Endothelial cell of umbilical vein (primary cell): ENCODE data around the gene ALDH1A3. TPM values are rescaled to one million over a fixed set of nuclear protein-coding genes. Genes with fewer than 3 reads are reported as not detected.

Experiments
- BruUV-seq: library from RNA; stranded (reverse); fragments of 400-500 nt; replicated peaks from 2 replicates; lab custom pipeline; 2021; lab: Mats Ljungman, UMichigan
- CTCF ChIA-PET: fragments of 300-600, 350-600 bp; sonication (Branson Sonifier 250); formaldehyde crosslinking; loops from one replicate; lab custom pipeline; 2021; ENCODE audit warnings: antibody characterized with exemption, inconsistent platforms; lab: Charles Lee
- POLR2A ChIA-PET: fragments of 300-600, 350-600 bp; sonication (Branson Sonifier 250); formaldehyde crosslinking; loops from one replicate; lab custom pipeline; 2021; ENCODE audit warnings: antibody characterized with exemption, inconsistent platforms; lab: Charles Lee
- DNase-seq: peaks from one replicate; pipeline ENCODE4 v3.0.0-alpha.2; 2011; ENCODE audit warnings: low read depth, low spot score
- FAIRE-seq: peaks from 2 replicates; lab custom pipeline; 2011; peaks lifted over from hg19 to GRCh38; lab: Jason Lieb, UNC
- H2AFZ ChIP-seq: 2 replicates; pipeline ENCODE4 v1.6.0; 2012; ENCODE audit warnings: low read depth, low read length, control low read depth, inconsistent platforms
- H3K27ac ChIP-seq: 2 replicates; pipeline ENCODE4 v1.5.1; 2011; ENCODE audit warnings: low read depth, mild to moderate bottlenecking, control low read depth, low read length, moderate library complexity; ENCODE audit not compliant: insufficient read depth
- H3K27me3 ChIP-seq, 2 experiments: 2 replicates each; pipeline versions ENCODE4 v1.6.0 to v1.6.1; 2011; ENCODE audit warnings: low read length in 2 of 2, mixed read lengths in 1 of 2; ENCODE audit not compliant: control insufficient read depth in 2 of 2, insufficient read depth in 2 of 2
- H3K36me3 ChIP-seq, 2 experiments: 2 replicates in 1 of 2; 3 replicates in 1 of 2; pipeline ENCODE4 v1.5.1; 2011; ENCODE audit warnings: low read length in 2 of 2, mild to moderate bottlenecking in 1 of 2, moderate library complexity in 1 of 2; ENCODE audit not compliant: control insufficient read depth in 2 of 2, insufficient read depth in 2 of 2; ENCODE audit errors: extremely low read depth in 1 of 2
- H3K4me1 ChIP-seq: 3 replicates; pipeline ENCODE4 v1.5.1; 2011; ENCODE audit warnings: mild to moderate bottlenecking, low read length; ENCODE audit not compliant: control insufficient read depth, insufficient read depth; ENCODE audit errors: extremely low read depth
- H3K4me2 ChIP-seq: 2 replicates; pipeline ENCODE4 v1.6.1; 2011; ENCODE audit warnings: low read length, control low read depth, mixed read lengths; ENCODE audit not compliant: insufficient read depth
- H3K4me3 ChIP-seq, 3 experiments: fragments of 200-600 bp in 1 of 3; sonication (generic), shearing (Covaris generic) in 1 of 3; replicated peaks in 1 of 3; 2 replicates each; pipeline ENCODE4 v1.5.1; 2011 to 2016; ENCODE audit warnings: control low read depth in 3 of 3, low read length in 3 of 3, mild to moderate bottlenecking in 2 of 3, inconsistent platforms in 1 of 3, low read depth in 1 of 3, moderate library complexity in 1 of 3; ENCODE audit not compliant: insufficient read depth in 1 of 3
- H3K79me2 ChIP-seq: 2 replicates; pipeline ENCODE4 v1.6.0; 2012; ENCODE audit warnings: low read length, inconsistent platforms; ENCODE audit not compliant: control insufficient read depth, insufficient read depth
- H3K9ac ChIP-seq: replicated peaks from 2 replicates; pipeline ENCODE3; 2011; ENCODE audit warnings: low read length, control low read depth; ENCODE audit not compliant: insufficient read depth; ENCODE audit errors: extremely low read depth
- H3K9me1 ChIP-seq: replicated peaks from 3 replicates; pipeline ENCODE4 v1.6.0; 2011; ENCODE audit warnings: mild to moderate bottlenecking, low read length; ENCODE audit not compliant: control insufficient read depth, insufficient read depth; ENCODE audit errors: extremely low read depth
- H3K9me3 ChIP-seq: replicated peaks from 2 replicates; pipeline ENCODE4 v1.5.1; 2012; ENCODE audit warnings: low read length, inconsistent platforms; ENCODE audit not compliant: control insufficient read depth, insufficient read depth
- H4K20me1 ChIP-seq: replicated peaks from 2 replicates; pipeline ENCODE3; 2011; ENCODE audit warnings: mild to moderate bottlenecking, low read length; ENCODE audit not compliant: control insufficient read depth, insufficient read depth; ENCODE audit errors: extremely low read depth
- EZH2 ChIP-seq: IDR thresholded peaks from 2 replicates; pipeline ENCODE4 v1.6.1; 2012; ENCODE audit warnings: borderline replicate concordance, low read depth, mild to moderate bottlenecking, moderate library complexity, low read length, inconsistent platforms; ENCODE audit not compliant: severe bottlenecking
- FOS ChIP-seq: IDR thresholded peaks from 2 replicates; pipeline ENCODE4 v1.6.1; 2011; ENCODE audit warnings: mild to moderate bottlenecking, low read length, moderate library complexity, borderline replicate concordance; ENCODE audit not compliant: insufficient read depth
- GATA2 ChIP-seq: IDR thresholded peaks from 2 replicates; pipeline ENCODE4 v1.7.0; 2011; ENCODE audit warnings: low read depth, mild to moderate bottlenecking, moderate library complexity, mixed read lengths, low read length; ENCODE audit not compliant: insufficient read length, insufficient read depth
- JUN ChIP-seq: IDR thresholded peaks from 2 replicates; pipeline ENCODE4 v1.6.1; 2011; ENCODE audit warnings: borderline replicate concordance, low read depth; ENCODE audit not compliant: insufficient read length, insufficient read depth
- MYC ChIP-seq: IDR thresholded peaks from one replicate; pipeline ENCODE4 v1.6.1; 2011; ENCODE audit warnings: mild to moderate bottlenecking, low read depth, low read length
- POLR2A ChIP-seq: IDR thresholded peaks from 2 replicates; pipeline ENCODE4 v1.6.1; 2012; ENCODE audit warnings: low read depth, mild to moderate bottlenecking, control low read depth, low read length
- POLR2AphosphoS5 ChIP-seq: IDR thresholded peaks from 2 replicates; pipeline ENCODE4 v1.6.1; 2012; ENCODE audit warnings: low read depth, mild to moderate bottlenecking, control low read depth, low read length, moderate library complexity; ENCODE audit not compliant: insufficient read depth
- dilution Hi-C: fragments of 300-500 bp; cut with MboI; formaldehyde crosslinking; loops from one replicate; pipeline ENCODE4 v1.15.0; 2019; ENCODE audit warnings: low sequenced_read_pairs; ENCODE audit not compliant: extremely low pct_ligation_motif_present
- intact Hi-C: fragments of 100-400 bp; cut with micrococcal nuclease; formaldehyde crosslinking; loops from one replicate; pipeline ENCODE4 v1.10.0; 2022
- polyA plus RNA-seq, 4 experiments: library from polyadenylated mRNA; depleted of rRNA in 3 of 4; stranded (reverse) in 3 of 4; unstranded in 1 of 4; fragments of >200 nt; gene quantifications; 2 replicates each; pipeline versions ENCODE4 v1.2.1 to v1.2.3, GENCODE V29; 2011 to 2012; ENCODE audit warnings: missing spikeins in 1 of 4
- total RNA-seq: library from RNA; stranded (reverse); gene quantifications from 2 replicates; pipeline ENCODE4 v1.2.3, GENCODE V29; 2021
- TF ChIP-seq, protein P1 (sequence below), 2 donors: IDR thresholded peaks; 1 replicate in 1 of 2; 2 replicates in 1 of 2; pipeline ENCODE4 v1.5.1; 2011; ENCODE audit warnings: low read length in 2 of 2, mild to moderate bottlenecking in 2 of 2, moderate library complexity in 2 of 2, control low read depth in 1 of 2, inconsistent platforms in 1 of 2, low read depth in 1 of 2; ENCODE audit not compliant: insufficient read depth in 1 of 2; ENCODE audit errors: extremely low read depth in 1 of 2
- TF ChIP-seq, protein P2 (sequence below): IDR thresholded peaks from 2 replicates; pipeline ENCODE4 v1.6.1; 2011; ENCODE audit not compliant: insufficient read depth, insufficient read length

ALDH1A3 gene
- total and polyA plus RNA-seq, 2 donors (not counting 3 experiments of a cell fraction or from before 2014, with no cell fraction given) = 2.8 to 5.8 TPM

DNA sequence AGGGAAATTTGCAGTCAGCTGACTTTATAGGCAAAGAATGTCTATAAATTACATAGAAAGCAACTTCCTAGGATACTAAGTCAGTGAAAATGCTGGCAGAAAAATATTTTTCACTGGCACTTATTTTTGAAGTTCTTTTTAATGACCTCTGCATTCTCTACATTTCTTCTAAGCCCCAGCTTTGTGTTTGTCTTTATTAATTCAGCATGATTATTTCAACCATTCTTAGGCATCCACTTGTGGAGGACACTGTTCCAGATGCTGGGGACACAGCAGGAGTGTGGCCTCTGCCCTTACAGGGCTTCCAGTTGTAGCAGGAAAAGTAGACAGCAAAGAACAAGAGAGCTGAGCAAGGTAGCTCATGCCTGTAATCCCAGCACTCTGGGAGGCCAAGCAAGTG is 54.5 kb downstream of the ALDH1A3 start:
- FAIRE-seq = no peak
- intact Hi-C loops = no loop called here

DNA sequence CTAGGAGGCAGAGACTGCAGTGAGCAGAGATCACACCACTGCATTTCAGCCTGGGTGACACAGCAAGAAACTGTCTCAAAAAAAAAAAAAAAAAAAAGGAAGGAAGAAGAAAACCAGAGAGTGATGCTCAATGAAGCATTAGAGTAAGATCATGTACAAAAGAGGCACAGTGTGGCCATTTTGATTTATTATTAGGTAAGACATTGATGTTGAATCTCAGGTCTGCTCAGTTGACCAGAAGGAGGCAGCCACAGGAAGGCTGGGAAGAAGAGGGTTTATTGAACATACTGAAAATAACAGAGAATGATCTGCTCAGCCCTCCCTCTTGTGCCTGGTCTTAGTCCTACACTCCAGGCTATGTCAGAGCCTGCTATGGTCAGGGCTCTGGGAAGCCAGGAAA is 55.1 kb downstream of the ALDH1A3 start:
- ChIA-PET CTCF (interaction anchor here (1.1 kb wide), 1 partner anchor 15 kb away, joined by 3 read pairs; no protein-coding TSS in a partner anchor), POLR2A (no interaction called here)
- intact Hi-C loops (no loop called here), dilution Hi-C loops (no loop called here)
- no peaks in the 10 kb centered on the region for H3K36me3 ChIP-seq
- H3K4me1 ChIP-seq = peaks cover 7% of the 10 kb centered on the region
- no peaks in the 10 kb centered on the region for H3K27me3 ChIP-seq
- no peaks in the 10 kb centered on the region for H3K9me1 ChIP-seq
- no peaks in the 10 kb centered on the region for H4K20me1 ChIP-seq
- H3K9ac ChIP-seq = no peak overlapping the region
- no peak overlapping the region for H2AFZ ChIP-seq
- no peak overlapping the region for H3K4me3 ChIP-seq
- DNase-seq = no peak
- no peaks in the 10 kb centered on the region for H3K9me3 ChIP-seq
- TF ChIP-seq GATA2 (no peak), EZH2 (no peak), POLR2AphosphoS5 (no peak), MYC (no peak), JUN (no peak), FOS (no peak), POLR2A (no peak)
- TF ChIP-seq, protein P1, sequence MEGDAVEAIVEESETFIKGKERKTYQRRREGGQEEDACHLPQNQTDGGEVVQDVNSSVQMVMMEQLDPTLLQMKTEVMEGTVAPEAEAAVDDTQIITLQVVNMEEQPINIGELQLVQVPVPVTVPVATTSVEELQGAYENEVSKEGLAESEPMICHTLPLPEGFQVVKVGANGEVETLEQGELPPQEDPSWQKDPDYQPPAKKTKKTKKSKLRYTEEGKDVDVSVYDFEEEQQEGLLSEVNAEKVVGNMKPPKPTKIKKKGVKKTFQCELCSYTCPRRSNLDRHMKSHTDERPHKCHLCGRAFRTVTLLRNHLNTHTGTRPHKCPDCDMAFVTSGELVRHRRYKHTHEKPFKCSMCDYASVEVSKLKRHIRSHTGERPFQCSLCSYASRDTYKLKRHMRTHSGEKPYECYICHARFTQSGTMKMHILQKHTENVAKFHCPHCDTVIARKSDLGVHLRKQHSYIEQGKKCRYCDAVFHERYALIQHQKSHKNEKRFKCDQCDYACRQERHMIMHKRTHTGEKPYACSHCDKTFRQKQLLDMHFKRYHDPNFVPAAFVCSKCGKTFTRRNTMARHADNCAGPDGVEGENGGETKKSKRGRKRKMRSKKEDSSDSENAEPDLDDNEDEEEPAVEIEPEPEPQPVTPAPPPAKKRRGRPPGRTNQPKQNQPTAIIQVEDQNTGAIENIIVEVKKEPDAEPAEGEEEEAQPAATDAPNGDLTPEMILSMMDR (IDR thresholded peaks at IDR 0.05; ENCODE audit: extremely low read depth in 1 of 2, insufficient read depth in 1 of 2, low read depth in 1 of 2, low read length in 2 of 2) = no peak
- TF ChIP-seq, protein P2, sequence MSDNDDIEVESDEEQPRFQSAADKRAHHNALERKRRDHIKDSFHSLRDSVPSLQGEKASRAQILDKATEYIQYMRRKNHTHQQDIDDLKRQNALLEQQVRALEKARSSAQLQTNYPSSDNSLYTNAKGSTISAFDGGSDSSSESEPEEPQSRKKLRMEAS = no peak
- BruUV-seq = no TSS peak
- no peak overlapping the region for H3K4me2 ChIP-seq
- no peak overlapping the region for H3K27ac ChIP-seq
- FAIRE-seq = no peak
- no peaks in the 10 kb centered on the region for H3K79me2 ChIP-seq

More for the DNA sequence above, 54.5 kb downstream of the ALDH1A3 start:
- no TSS peak for BruUV-seq
- no peaks in the 10 kb centered on the region for H3K27me3 ChIP-seq
- H3K9me3 ChIP-seq = no peaks in the 10 kb centered on the region
- TF ChIP-seq POLR2A (no peak), MYC (no peak), EZH2 (no peak), GATA2 (no peak), JUN (no peak)
- TF ChIP-seq, protein P1 (IDR thresholded peaks at IDR 0.05; ENCODE audit: extremely low read depth in 1 of 2, insufficient read depth in 1 of 2, low read depth in 1 of 2, low read length in 2 of 2) = no peak
- H3K79me2 ChIP-seq = no peaks in the 10 kb centered on the region
- no peak overlapping the region for H3K27ac ChIP-seq
- H3K4me1 ChIP-seq = peaks cover 7% of the 10 kb centered on the region
- H4K20me1 ChIP-seq = no peaks in the 10 kb centered on the region
- no peak for DNase-seq
- H3K36me3 ChIP-seq = peaks cover under 1 to 2% of the 10 kb centered on the region in 2 experiments
- dilution Hi-C loops = no loop called here
- ChIA-PET CTCF (interaction anchor here (1.1 kb wide), 1 partner anchor 14 kb away, joined by 3 read pairs; no protein-coding TSS in a partner anchor), POLR2A (interaction anchor here (0.7 kb wide), 1 partner anchor 36 kb away, joined by 6 read pairs; no protein-coding TSS in a partner anchor)
- H3K9me1 ChIP-seq = no peaks in the 10 kb centered on the region
- H3K4me3 ChIP-seq = no peak overlapping the region
- H3K9ac ChIP-seq = no peak overlapping the region
- no peak overlapping the region for H3K4me2 ChIP-seq
- H2AFZ ChIP-seq = no peak overlapping the region
